Lower leg skin (tissue), 4 donors: Measurements from ENCODE around the gene RPL15. TPM values are rescaled to one million over a fixed set of nuclear protein-coding genes. Genes with fewer than 3 reads are reported as not detected.

ENCODE experiments used
- DNase-seq, 2 donors: peaks; one replicate each; pipeline ENCODE4 v3.0.0-alpha.2; 2019; ENCODE audit warnings: low spot score in 2 of 2
- H3K4me3 ChIP-seq: fragments of 200-600 bp; sonication (generic); 2 replicates; pipeline ENCODE4 v1.5.1; 2017; ENCODE audit warnings: mild to moderate bottlenecking, low read depth; ENCODE audit not compliant: poor library complexity, severe bottlenecking
- CTCF ChIP-seq, 3 donors: fragments of 450-650 bp; IDR thresholded peaks; one replicate each; pipeline ENCODE4 v1.5.1; 2016; ENCODE audit warnings: antibody characterized with exemption in 3 of 3, mild to moderate bottlenecking in 3 of 3, moderate library complexity in 2 of 3
- POLR2A ChIP-seq, 2 donors: fragments of 450-650 bp; IDR thresholded peaks; one replicate each; pipeline ENCODE4 v1.6.1; 2016 to 2017; ENCODE audit warnings: antibody characterized with exemption in 2 of 2, mild to moderate bottlenecking in 1 of 2, moderate library complexity in 1 of 2
- WGBS, 2 donors: methylation state at CpG; one replicate each; pipeline ENCODE4 v1.1.5; 2018; 5-methylcytosine and 5-hydroxymethylcytosine counted together
- intact Hi-C: fragments of 100-400 bp; cut with DNase I; formaldehyde crosslinking; loops from one replicate; pipeline ENCODE4 v1.15.0; 2023; ENCODE audit warnings: low total_unique reads
- total RNA-seq, 4 donors: library from RNA; depleted of rRNA; stranded (reverse); fragments of >200 nt; gene quantifications; one replicate each; pipeline ENCODE4 v1.1.0, GENCODE V29; 2016

RPL15 gene
- total RNA-seq, 4 donors from 2014 or later: 2,087 to 2,833 (median 2,394) TPM

GRCh38 chr3:23885210-23885609 lies 31.7 kb upstream of the RPL15 start:
- H3K4me3 ChIP-seq: no peak overlapping the region
- intact Hi-C loops: no loop called here
- no peak for TF ChIP-seq POLR2A (IDR thresholded peaks at IDR 0.05)
- no peak for TF ChIP-seq CTCF (IDR thresholded peaks at IDR 0.05)
- 81 to 86% methylated on average over 6 of the region's 6 CpGs for WGBS, 2 donors
- no peak for DNase-seq

DNA sequence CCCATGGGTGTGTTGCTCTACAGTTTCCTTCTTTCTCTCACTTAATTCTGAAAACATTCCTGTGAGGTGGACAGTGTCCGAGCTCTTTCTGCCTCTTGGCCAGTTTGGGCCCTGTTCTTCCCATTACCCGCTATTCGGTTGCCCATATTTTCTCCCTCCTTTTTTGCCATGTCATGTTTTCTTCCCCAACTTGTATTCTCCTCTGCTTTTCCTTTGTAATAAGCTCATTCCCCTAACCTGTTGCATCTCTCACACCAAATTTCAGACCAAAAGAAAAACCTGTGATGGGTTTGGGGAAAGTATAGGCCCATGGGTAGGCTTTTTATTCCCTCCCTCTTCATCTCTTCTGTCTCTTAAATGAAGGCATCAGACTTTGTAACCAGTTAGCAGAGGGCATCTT lies 30.6 kb upstream of the RPL15 start:
- TF ChIP-seq CTCF (IDR thresholded peaks at IDR 0.05) (no peak), POLR2A (IDR thresholded peaks at IDR 0.05) (no peak)
- H3K4me3 ChIP-seq: no peak overlapping the region
- 93 to 94% methylated on average over 3 of the region's 3 CpGs for WGBS, 2 donors
- intact Hi-C loops: no loop called here
- DNase-seq: no peak

- DNase-seq: no peak
- 46 to 48% methylated on average over 3 of the region's 3 CpGs for WGBS, 2 donors
- H3K4me3 ChIP-seq: no peak overlapping the region
- intact Hi-C loops: no loop called here
- TF ChIP-seq CTCF (IDR thresholded peaks at IDR 0.05): peak in 1 of 3 donors; percentile 35
- no peak for TF ChIP-seq POLR2A (IDR thresholded peaks at IDR 0.05)
Observed at GRCh38 chr3:23888617-23889228, 28.2 kb upstream of the RPL15 start.

DNA sequence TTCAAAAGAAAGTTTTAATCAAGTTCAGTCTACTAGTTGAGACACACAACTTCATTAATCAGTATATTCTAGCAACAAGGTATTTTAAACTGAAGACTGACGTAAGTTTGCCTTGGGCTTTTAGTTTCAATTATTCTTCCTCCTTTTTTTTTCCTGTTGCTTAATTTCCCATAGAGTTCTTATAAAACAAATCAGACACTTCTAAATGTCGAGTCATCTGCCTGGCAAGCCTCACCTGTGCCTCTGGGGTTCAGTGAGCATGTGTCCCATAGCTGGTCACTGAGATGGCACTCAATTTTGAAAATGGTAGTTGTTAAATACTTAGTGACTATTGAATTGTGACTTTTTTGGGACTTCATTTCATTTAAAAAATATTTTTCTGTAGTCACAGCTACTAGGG lies 27.5 kb upstream of the RPL15 start:
- WGBS, 2 donors: 48 to 49% methylated on average over 2 of the region's 2 CpGs
- H3K4me3 ChIP-seq: no peak overlapping the region
- no peak for DNase-seq
- no peak for TF ChIP-seq CTCF (IDR thresholded peaks at IDR 0.05)
- TF ChIP-seq POLR2A (IDR thresholded peaks at IDR 0.05): no peak
- intact Hi-C loops: no loop called here

- no peak overlapping the region for H3K4me3 ChIP-seq
- intact Hi-C loops: no loop called here
- WGBS, 2 donors: 89 to 90% methylated on average over 5 of the region's 5 CpGs
- no peak for DNase-seq
- TF ChIP-seq CTCF (IDR thresholded peaks at IDR 0.05): no peak
- TF ChIP-seq POLR2A (IDR thresholded peaks at IDR 0.05): no peak
Observed at GRCh38 chr3:23889950-23890349, 27.0 kb upstream of the RPL15 start.
